ENCODE measurements around the gene CASTOR1.

GRCh38 chr22:30305519-30305905, 16.2 kb upstream of the CASTOR1 start:
- no peak for TF ChIP-seq ZNF621 (tag by site-specific recombination; IDR thresholded peaks at IDR 0.05)
- TF ChIP-seq MYNN (tag by site-specific recombination; IDR thresholded peaks at IDR 0.05; ENCODE audit: borderline replicate concordance), result no peak
- TF ChIP-seq ZNF184 (tag by site-specific recombination; IDR thresholded peaks at IDR 0.05), result no peak
